ENCODE measurements around the gene FILIP1L.

Gene FILIP1L

DNA sequence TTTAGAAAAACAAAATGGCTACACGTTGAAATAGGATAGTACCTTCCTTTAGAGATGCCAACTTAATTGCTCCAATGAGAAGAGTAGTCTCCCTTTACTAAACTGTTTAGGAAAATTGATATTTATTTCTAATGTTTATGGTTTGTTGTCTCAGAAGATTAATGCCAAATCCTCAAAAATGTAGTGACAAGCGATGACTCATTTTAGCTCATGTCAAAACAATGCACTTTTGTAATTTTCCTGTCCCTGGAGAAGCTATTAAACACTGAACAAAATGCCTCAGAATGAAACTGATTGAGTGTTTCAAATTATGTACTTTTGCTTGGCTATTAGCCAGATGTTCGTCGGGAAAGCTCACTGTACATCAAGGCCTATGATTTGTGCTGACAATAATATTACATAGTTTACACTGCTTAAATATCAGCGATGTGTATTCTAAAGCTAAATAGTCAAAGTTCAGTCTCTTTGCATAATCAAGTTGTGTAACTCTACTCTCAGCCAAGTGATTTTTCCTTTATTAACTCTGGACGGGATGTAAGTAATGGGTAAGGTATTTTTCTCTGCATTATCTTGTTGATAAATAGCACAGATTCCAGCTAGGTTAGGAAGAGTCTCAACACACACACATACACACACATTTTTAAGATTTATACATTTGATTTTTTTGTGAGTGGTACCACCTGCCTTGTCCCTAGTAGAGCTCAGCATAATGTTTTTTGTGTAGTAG is 212.9 kb downstream of the FILIP1L start:
- Histone ChIP-seq H3K4me1 (ENCODE audit: insufficient read depth, low read length) (peaks cover 24% of the 10 kb centered on the region), H3K27me3 (ENCODE audit: insufficient read depth, low read length) (no peaks in the 10 kb centered on the region), H3K4me3 (ENCODE audit: low read length) (no peak overlapping the region), H2AFZ (ENCODE audit: low read depth, low read length) (no peak overlapping the region), H3K9me3 (ENCODE audit: low read length) (no peaks in the 10 kb centered on the region), H3K36me3 (ENCODE audit: insufficient read depth, low read length) (no peaks in the 10 kb centered on the region)

- no peak overlapping the region for H2AFZ ChIP-seq (ENCODE audit: low read depth, low read length)
- no peaks in the 10 kb centered on the region for H3K27me3 ChIP-seq (ENCODE audit: insufficient read depth, low read length)
- H3K4me3 ChIP-seq (ENCODE audit: low read length) = no peak overlapping the region
- H3K4me1 ChIP-seq (ENCODE audit: insufficient read depth, low read length) = peaks cover 31% of the 10 kb centered on the region
- no peaks in the 10 kb centered on the region for H3K9me3 ChIP-seq (ENCODE audit: low read length)
- no peaks in the 10 kb centered on the region for H3K36me3 ChIP-seq (ENCODE audit: insufficient read depth, low read length)
These were observed 214.1 kb downstream of the FILIP1L start for GRCh38 chr3:99900248-99900647.

DNA sequence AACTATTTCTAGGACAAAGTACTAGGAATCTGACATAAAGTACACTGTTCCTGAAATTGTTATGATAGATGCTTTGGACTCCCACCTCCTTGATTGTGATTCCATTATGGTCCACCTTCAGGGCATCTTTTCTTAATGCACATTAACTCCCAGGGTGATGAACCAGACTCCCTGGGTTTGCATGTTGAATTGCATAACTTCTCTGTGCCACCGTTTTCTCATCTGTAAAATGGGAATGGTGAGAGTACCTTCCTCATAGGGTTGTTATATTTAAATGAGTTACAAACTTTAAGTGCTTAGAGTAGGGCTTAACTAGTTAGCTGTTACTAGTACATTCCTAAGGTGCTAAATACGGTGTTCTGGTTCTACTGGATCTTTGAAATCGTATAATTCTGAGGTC is 214.7 kb downstream of the FILIP1L start:
- Histone ChIP-seq H3K4me1 (ENCODE audit: insufficient read depth, low read length) (peaks cover 31% of the 10 kb centered on the region), H3K36me3 (ENCODE audit: insufficient read depth, low read length) (no peaks in the 10 kb centered on the region), H2AFZ (ENCODE audit: low read depth, low read length) (no peak overlapping the region), H3K27me3 (ENCODE audit: insufficient read depth, low read length) (no peaks in the 10 kb centered on the region), H3K4me3 (ENCODE audit: low read length) (no peak overlapping the region), H3K9me3 (ENCODE audit: low read length) (no peaks in the 10 kb centered on the region)

DNA sequence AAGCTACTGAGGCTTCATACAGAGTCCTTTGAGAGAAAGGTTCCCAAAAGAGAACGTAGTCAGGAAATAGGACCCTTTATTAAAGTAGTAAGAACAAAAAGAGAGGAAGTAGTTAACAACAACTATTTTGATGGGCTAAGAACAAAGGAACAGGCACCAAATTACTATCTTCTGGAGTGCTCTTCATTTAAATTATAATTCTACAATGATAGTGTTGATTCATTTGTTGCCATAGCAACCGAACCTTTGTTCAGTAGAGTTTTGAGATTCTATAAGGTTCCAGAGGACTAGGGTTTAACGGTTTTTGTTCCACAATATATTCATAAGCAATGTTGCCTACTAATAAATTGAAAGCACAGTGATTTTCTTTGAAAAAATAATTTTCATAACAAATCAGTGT is 217.8 kb downstream of the FILIP1L start:
- Histone ChIP-seq H3K4me1 (ENCODE audit: insufficient read depth, low read length) (peaks cover 19% of the 10 kb centered on the region), H3K36me3 (ENCODE audit: insufficient read depth, low read length) (no peaks in the 10 kb centered on the region), H3K9me3 (ENCODE audit: low read length) (no peaks in the 10 kb centered on the region), H2AFZ (ENCODE audit: low read depth, low read length) (no peak overlapping the region), H3K27me3 (ENCODE audit: insufficient read depth, low read length) (no peaks in the 10 kb centered on the region), H3K4me3 (ENCODE audit: low read length) (no peak overlapping the region)

- Histone ChIP-seq H3K36me3 (ENCODE audit: insufficient read depth, low read length) (no peaks in the 10 kb centered on the region), H3K9me3 (ENCODE audit: low read length) (no peaks in the 10 kb centered on the region), H3K4me1 (ENCODE audit: insufficient read depth, low read length) (peaks cover 15% of the 10 kb centered on the region), H3K4me3 (ENCODE audit: low read length) (no peak overlapping the region), H3K27me3 (ENCODE audit: insufficient read depth, low read length) (no peaks in the 10 kb centered on the region), H2AFZ (ENCODE audit: low read depth, low read length) (no peak overlapping the region)
These were observed 218.4 kb downstream of the FILIP1L start for GRCh38 chr3:99895703-99896441.

DNA sequence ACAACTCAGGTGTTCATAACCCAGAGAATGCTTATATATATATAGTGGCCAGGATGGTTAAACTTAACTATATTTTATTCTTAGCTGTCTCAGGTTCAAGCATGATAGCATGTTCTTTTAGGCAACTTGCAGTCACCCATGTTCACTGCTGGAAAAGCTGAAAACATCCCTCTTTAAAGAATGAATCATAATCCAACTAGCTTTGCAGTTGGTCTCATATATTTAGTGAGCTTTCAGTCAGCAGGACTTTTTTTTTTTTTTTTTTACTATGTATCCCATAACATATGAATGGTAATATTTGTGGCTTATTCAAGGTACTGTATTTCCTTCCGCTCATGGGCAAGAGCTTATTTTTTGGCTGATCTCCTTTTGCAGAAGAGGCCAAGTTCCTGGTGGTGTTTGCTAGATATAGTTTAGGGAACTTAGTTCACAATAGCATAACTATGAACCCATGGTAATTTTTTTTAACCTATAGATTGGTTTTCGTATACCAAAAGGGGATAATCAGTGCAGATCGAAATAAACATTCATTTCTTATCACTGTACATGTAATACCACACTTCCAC is 219.1 kb downstream of the FILIP1L start:
- no peak overlapping the region for H2AFZ ChIP-seq (ENCODE audit: low read depth, low read length)
- peaks cover 15% of the 10 kb centered on the region for H3K4me1 ChIP-seq (ENCODE audit: insufficient read depth, low read length)
- no peaks in the 10 kb centered on the region for H3K9me3 ChIP-seq (ENCODE audit: low read length)
- H3K36me3 ChIP-seq (ENCODE audit: insufficient read depth, low read length) = no peaks in the 10 kb centered on the region
- no peak overlapping the region for H3K4me3 ChIP-seq (ENCODE audit: low read length)
- no peaks in the 10 kb centered on the region for H3K27me3 ChIP-seq (ENCODE audit: insufficient read depth, low read length)

GRCh38 chr3:99892332-99892731 is 222.0 kb downstream of the FILIP1L start:
- no peaks in the 10 kb centered on the region for H3K9me3 ChIP-seq (ENCODE audit: low read length)
- H3K4me3 ChIP-seq (ENCODE audit: low read length) = no peak overlapping the region
- H3K36me3 ChIP-seq (ENCODE audit: insufficient read depth, low read length) = no peaks in the 10 kb centered on the region
- H3K4me1 ChIP-seq (ENCODE audit: insufficient read depth, low read length) = peaks cover 15% of the 10 kb centered on the region
- no peak overlapping the region for H2AFZ ChIP-seq (ENCODE audit: low read depth, low read length)
- no peaks in the 10 kb centered on the region for H3K27me3 ChIP-seq (ENCODE audit: insufficient read depth, low read length)

GRCh38 chr3:99891610-99892285 is 222.6 kb downstream of the FILIP1L start:
- Histone ChIP-seq H3K9me3 (ENCODE audit: low read length) (no peaks in the 10 kb centered on the region), H3K4me3 (ENCODE audit: low read length) (no peak overlapping the region), H3K36me3 (ENCODE audit: insufficient read depth, low read length) (no peaks in the 10 kb centered on the region), H3K27me3 (ENCODE audit: insufficient read depth, low read length) (no peaks in the 10 kb centered on the region), H3K4me1 (ENCODE audit: insufficient read depth, low read length) (peaks cover 11% of the 10 kb centered on the region), H2AFZ (ENCODE audit: low read depth, low read length) (no peak overlapping the region)

- no peak overlapping the region for H2AFZ ChIP-seq (ENCODE audit: low read depth, low read length)
These were observed 228.4 kb downstream of the FILIP1L start for GRCh38 chr3:99885851-99886250.

GRCh38 chr3:99885085-99885484 is 229.2 kb downstream of the FILIP1L start:
- Histone ChIP-seq H3K27me3 (ENCODE audit: insufficient read depth, low read length) (no peaks in the 10 kb centered on the region), H3K4me1 (ENCODE audit: insufficient read depth, low read length) (peaks cover 9% of the 10 kb centered on the region), H3K9me3 (ENCODE audit: low read length) (no peaks in the 10 kb centered on the region), H2AFZ (ENCODE audit: low read depth, low read length) (no peak overlapping the region), H3K4me3 (ENCODE audit: low read length) (no peak overlapping the region), H3K36me3 (ENCODE audit: insufficient read depth, low read length) (no peaks in the 10 kb centered on the region)

More at GRCh38 chr3:99885851-99886250, 228.4 kb downstream of the FILIP1L start:
- Histone ChIP-seq H3K9me3 (ENCODE audit: low read length) (no peaks in the 10 kb centered on the region), H3K4me1 (ENCODE audit: insufficient read depth, low read length) (peaks cover 9% of the 10 kb centered on the region), H3K36me3 (ENCODE audit: insufficient read depth, low read length) (no peaks in the 10 kb centered on the region), H3K4me3 (ENCODE audit: low read length) (no peak overlapping the region), H3K27me3 (ENCODE audit: insufficient read depth, low read length) (no peaks in the 10 kb centered on the region)

- Histone ChIP-seq H3K9me3 (ENCODE audit: low read length) (no peaks in the 10 kb centered on the region), H3K27me3 (ENCODE audit: insufficient read depth, low read length) (no peaks in the 10 kb centered on the region), H3K4me1 (ENCODE audit: insufficient read depth, low read length) (peaks cover 9% of the 10 kb centered on the region), H3K36me3 (ENCODE audit: insufficient read depth, low read length) (no peaks in the 10 kb centered on the region), H2AFZ (ENCODE audit: low read depth, low read length) (no peak overlapping the region), H3K4me3 (ENCODE audit: low read length) (no peak overlapping the region)
These were observed 229.8 kb downstream of the FILIP1L start for GRCh38 chr3:99884484-99884883.

DNA sequence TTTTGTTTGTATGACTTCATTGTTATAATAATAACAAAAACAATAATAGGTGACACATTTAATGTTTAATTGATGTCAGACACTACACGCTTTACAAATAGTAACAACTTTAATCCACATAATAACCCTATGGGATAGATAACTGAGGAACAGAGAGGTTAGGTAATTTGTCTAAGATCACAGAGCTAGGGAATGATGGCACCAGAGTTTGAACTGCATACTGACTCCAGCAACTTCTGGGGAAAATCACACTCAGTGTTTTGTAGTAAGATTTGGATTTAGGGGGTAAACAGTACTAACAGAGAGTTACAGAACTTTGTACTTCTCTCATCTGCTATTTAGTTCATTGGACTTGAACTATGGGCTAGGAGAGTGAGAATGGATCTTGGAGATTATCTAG is 230.6 kb downstream of the FILIP1L start:
- Histone ChIP-seq H3K9me3 (ENCODE audit: low read length) (no peaks in the 10 kb centered on the region), H2AFZ (ENCODE audit: low read depth, low read length) (no peak overlapping the region), H3K27me3 (ENCODE audit: insufficient read depth, low read length) (no peaks in the 10 kb centered on the region), H3K4me1 (ENCODE audit: insufficient read depth, low read length) (peaks cover 9% of the 10 kb centered on the region), H3K4me3 (ENCODE audit: low read length) (no peak overlapping the region), H3K36me3 (ENCODE audit: insufficient read depth, low read length) (no peaks in the 10 kb centered on the region)

DNA sequence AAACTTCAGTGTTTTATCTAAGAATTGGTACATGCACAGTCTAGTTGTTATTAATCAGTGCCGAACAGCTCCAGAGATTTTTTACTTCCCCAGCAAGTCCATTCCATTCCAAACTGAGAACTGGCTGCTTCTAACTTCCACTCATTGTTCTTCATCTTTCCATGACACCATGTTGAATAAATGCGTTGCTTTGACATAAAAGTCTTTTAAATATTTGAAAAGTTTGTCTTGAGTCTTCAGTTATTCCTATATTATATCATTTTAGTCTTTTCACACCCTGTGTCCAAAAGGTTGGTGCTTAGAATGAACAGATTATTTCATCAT is 231.2 kb downstream of the FILIP1L start:
- Histone ChIP-seq H2AFZ (ENCODE audit: low read depth, low read length) (no peak overlapping the region), H3K27me3 (ENCODE audit: insufficient read depth, low read length) (no peaks in the 10 kb centered on the region)

More for the DNA sequence above, 231.2 kb downstream of the FILIP1L start:
- Histone ChIP-seq H3K4me1 (ENCODE audit: insufficient read depth, low read length) (peaks cover 9% of the 10 kb centered on the region), H3K4me3 (ENCODE audit: low read length) (no peak overlapping the region), H3K36me3 (ENCODE audit: insufficient read depth, low read length) (no peaks in the 10 kb centered on the region), H3K9me3 (ENCODE audit: low read length) (no peaks in the 10 kb centered on the region)
